Stomach (tissue), 9 donors: ENCODE results near the gene ADGRL3. TPM values are rescaled to one million over a fixed set of nuclear protein-coding genes. Genes with fewer than 3 reads are reported as not detected.

Source experiments
- DNase-seq, 2 donors: peaks; one replicate each; pipeline versions ENCODE4 v3.0.0 to v3.0.0-alpha.2; 2013 to 2019
- H3K27ac ChIP-seq, 5 donors: fragments of 200-600 bp in 4 of 5; sonication (generic) in 4 of 5; one replicate each; pipeline ENCODE4 v1.5.1; 2013 to 2019; ENCODE audit warnings: mild to moderate bottlenecking in 1 of 5, moderate library complexity in 1 of 5
- H3K27me3 ChIP-seq, 3 donors: fragments of 200-600 bp; sonication (generic); one replicate each; pipeline ENCODE4 v1.5.1; 2017 to 2019; ENCODE audit warnings: mixed run types in 1 of 3
- H3K36me3 ChIP-seq, 4 donors: fragments of 200-600 bp; sonication (generic); 1 replicate in 3 of 4; 2 replicates in 1 of 4; pipeline ENCODE4 v1.5.1; 2016 to 2019
- H3K4me1 ChIP-seq, 4 donors: fragments of 200-600 bp; sonication (generic); one replicate each; pipeline ENCODE4 v1.5.1; 2016 to 2019
- H3K4me3 ChIP-seq, 4 donors: fragments of 200-600 bp; sonication (generic) in 3 of 4; one replicate each; pipeline ENCODE4 v1.5.1; 2016 to 2019; ENCODE audit warnings: mild to moderate bottlenecking in 1 of 4
- H3K9me3 ChIP-seq, 4 donors: fragments of 200-600 bp; sonication (generic); one replicate each; pipeline ENCODE4 v1.5.1; 2016 to 2019
- CTCF ChIP-seq, 7 experiments: fragments of 450-650 bp in 4 of 7; fragments of 200-600 bp in 3 of 7; sonication (generic) in 3 of 7; IDR thresholded peaks; one replicate each; pipeline ENCODE4 v1.5.1; 2016 to 2019; ENCODE audit warnings: antibody characterized with exemption in 7 of 7, control low read depth in 2 of 7, mild to moderate bottlenecking in 1 of 7
- EP300 ChIP-seq: sonication (generic); formaldehyde crosslinking; IDR thresholded peaks from one replicate; pipeline ENCODE4 v1.6.1; 2017; ENCODE audit warnings: antibody characterized with exemption
- POLR2A ChIP-seq, 4 donors: fragments of 450-650 bp; IDR thresholded peaks; one replicate each; pipeline ENCODE4 v1.6.1; 2016; ENCODE audit warnings: antibody characterized with exemption in 4 of 4, control low read depth in 2 of 4, mild to moderate bottlenecking in 1 of 4, moderate library complexity in 1 of 4
- POLR2AphosphoS5 ChIP-seq, 3 donors: sonication (generic); formaldehyde crosslinking; IDR thresholded peaks; one replicate each; pipeline ENCODE4 v1.6.1; 2016; ENCODE audit warnings: antibody characterized with exemption in 3 of 3
- WGBS, 5 donors: extraction: QIAGEN DNeasy Blood & Tissue Kit in 3 of 5; methylation state at CpG; one replicate each; pipeline versions ENCODE4 v1.1.5 to v1.1.7; 2013 to 2018; 5-methylcytosine and 5-hydroxymethylcytosine counted together
- intact Hi-C: fragments of 100-400 bp; cut with DNase I; formaldehyde crosslinking; loops from one replicate; pipeline ENCODE4 v1.15.1; 2023; ENCODE audit warnings: low total_unique reads
- polyA plus RNA-seq, 3 donors: library from polyadenylated mRNA; stranded (reverse); fragments of 200-250 nt; gene quantifications; one replicate each; pipeline ENCODE4 v1.2.3, GENCODE V29; 2013
- total RNA-seq, 5 donors: library from RNA; depleted of rRNA; stranded (reverse); fragments of >200 nt; gene quantifications; one replicate each; pipeline versions ENCODE4 v1.1.0 to v1.2.3, GENCODE V29; 2014 to 2016
- donor health status: healthy with polysubstance abuse.
- donor health status: Bipolar disorder and iron deficiency.
- donor health status: healthy.

The ADGRL3 gene
- total and polyA plus RNA-seq, 8 donors: 0.48 to 109 (median 3.9) TPM

- intact Hi-C loops: no loop called here
- Histone ChIP-seq H3K9me3 (no peaks in the 10 kb centered on the region), H3K36me3 (no peaks in the 10 kb centered on the region), H3K27me3 (no peaks in the 10 kb centered on the region), H3K27ac (no peak overlapping the region), H3K4me3 (no peak overlapping the region), H3K4me1 (no peaks in the 10 kb centered on the region)
- TF ChIP-seq CTCF (IDR thresholded peaks at IDR 0.05): no peak
- WGBS, 5 donors: 88 to 95% (median 93%) methylated on average over 7 of the region's 7 CpGs
- DNase-seq: no peak
These were observed 523.4 kb downstream of the ADGRL3 start for GRCh38 chr4:61723492-61723891.

GRCh38 chr4:61727286-61727685 is 527.2 kb downstream of the ADGRL3 start:
- H3K27me3 ChIP-seq: no peaks in the 10 kb centered on the region
- intact Hi-C loops: no loop called here
- no peak overlapping the region for H3K4me3 ChIP-seq
- no peak overlapping the region for H3K27ac ChIP-seq
- no peaks in the 10 kb centered on the region for H3K9me3 ChIP-seq
- 27 to 49% (median 40%) methylated on average over 2 of the region's 2 CpGs for WGBS, 5 donors
- H3K4me1 ChIP-seq: no peaks in the 10 kb centered on the region
- no peak for DNase-seq
- no peaks in the 10 kb centered on the region for H3K36me3 ChIP-seq
- TF ChIP-seq POLR2A (IDR thresholded peaks at IDR 0.05) (no peak), CTCF (IDR thresholded peaks at IDR 0.05) (no peak), POLR2AphosphoS5 (IDR thresholded peaks at IDR 0.05) (no peak), EP300 (no peak)

- H3K36me3 ChIP-seq: no peaks in the 10 kb centered on the region
- no peaks in the 10 kb centered on the region for H3K9me3 ChIP-seq
- no peak overlapping the region for H3K27ac ChIP-seq
- intact Hi-C loops: no loop called here
- no peak overlapping the region for H3K4me3 ChIP-seq
- TF ChIP-seq POLR2A (IDR thresholded peaks at IDR 0.05) (no peak), EP300 (no peak), POLR2AphosphoS5 (IDR thresholded peaks at IDR 0.05) (no peak), CTCF (IDR thresholded peaks at IDR 0.05) (no peak)
- no peaks in the 10 kb centered on the region for H3K4me1 ChIP-seq
- no peaks in the 10 kb centered on the region for H3K27me3 ChIP-seq
- 84 to 96% (median 92%) methylated on average over 2 of the region's 2 CpGs for WGBS, 5 donors
- DNase-seq: no peak
These were observed 534.3 kb downstream of the ADGRL3 start for GRCh38 chr4:61734409-61734808.

- Histone ChIP-seq H3K9me3 (peaks cover 0 to 10% (median 3%) of the 10 kb centered on the region in 4 donors), H3K27me3 (no peaks in the 10 kb centered on the region), H3K36me3 (no peaks in the 10 kb centered on the region), H3K27ac (no peak overlapping the region), H3K4me1 (peaks cover 0 to 11% (median 2%) of the 10 kb centered on the region in 4 donors), H3K4me3 (no peak overlapping the region)
- no peak for TF ChIP-seq CTCF (IDR thresholded peaks at IDR 0.05)
- no peak for TF ChIP-seq POLR2A (IDR thresholded peaks at IDR 0.05)
- TF ChIP-seq EP300: no peak
- no peak for TF ChIP-seq POLR2AphosphoS5 (IDR thresholded peaks at IDR 0.05)
- no peak for DNase-seq
- intact Hi-C loops: no loop called here
These were observed 539.8 kb downstream of the ADGRL3 start for GRCh38 chr4:61739887-61740286.
